VCaP (cell line): Measurements from ENCODE around the gene PXK.

Experiments used
- H3K27ac ChIP-seq: fragments of 450-650 bp; 2 replicates; pipeline ENCODE4 v1.5.1; 2017
- TF ChIP-seq, protein P1 (sequence below): fragments of 450-650 bp; conservative IDR thresholded peaks from 2 replicates; pipeline ENCODE4 v1.5.1; 2017; ENCODE audit warnings: mild to moderate bottlenecking, moderate library complexity

Gene PXK

GRCh38 chr3:58377750-58378149 is 45.1 kb downstream of the PXK start:
- no peak overlapping the region for H3K27ac ChIP-seq
- TF ChIP-seq, protein P1, sequence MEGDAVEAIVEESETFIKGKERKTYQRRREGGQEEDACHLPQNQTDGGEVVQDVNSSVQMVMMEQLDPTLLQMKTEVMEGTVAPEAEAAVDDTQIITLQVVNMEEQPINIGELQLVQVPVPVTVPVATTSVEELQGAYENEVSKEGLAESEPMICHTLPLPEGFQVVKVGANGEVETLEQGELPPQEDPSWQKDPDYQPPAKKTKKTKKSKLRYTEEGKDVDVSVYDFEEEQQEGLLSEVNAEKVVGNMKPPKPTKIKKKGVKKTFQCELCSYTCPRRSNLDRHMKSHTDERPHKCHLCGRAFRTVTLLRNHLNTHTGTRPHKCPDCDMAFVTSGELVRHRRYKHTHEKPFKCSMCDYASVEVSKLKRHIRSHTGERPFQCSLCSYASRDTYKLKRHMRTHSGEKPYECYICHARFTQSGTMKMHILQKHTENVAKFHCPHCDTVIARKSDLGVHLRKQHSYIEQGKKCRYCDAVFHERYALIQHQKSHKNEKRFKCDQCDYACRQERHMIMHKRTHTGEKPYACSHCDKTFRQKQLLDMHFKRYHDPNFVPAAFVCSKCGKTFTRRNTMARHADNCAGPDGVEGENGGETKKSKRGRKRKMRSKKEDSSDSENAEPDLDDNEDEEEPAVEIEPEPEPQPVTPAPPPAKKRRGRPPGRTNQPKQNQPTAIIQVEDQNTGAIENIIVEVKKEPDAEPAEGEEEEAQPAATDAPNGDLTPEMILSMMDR = no peak

DNA sequence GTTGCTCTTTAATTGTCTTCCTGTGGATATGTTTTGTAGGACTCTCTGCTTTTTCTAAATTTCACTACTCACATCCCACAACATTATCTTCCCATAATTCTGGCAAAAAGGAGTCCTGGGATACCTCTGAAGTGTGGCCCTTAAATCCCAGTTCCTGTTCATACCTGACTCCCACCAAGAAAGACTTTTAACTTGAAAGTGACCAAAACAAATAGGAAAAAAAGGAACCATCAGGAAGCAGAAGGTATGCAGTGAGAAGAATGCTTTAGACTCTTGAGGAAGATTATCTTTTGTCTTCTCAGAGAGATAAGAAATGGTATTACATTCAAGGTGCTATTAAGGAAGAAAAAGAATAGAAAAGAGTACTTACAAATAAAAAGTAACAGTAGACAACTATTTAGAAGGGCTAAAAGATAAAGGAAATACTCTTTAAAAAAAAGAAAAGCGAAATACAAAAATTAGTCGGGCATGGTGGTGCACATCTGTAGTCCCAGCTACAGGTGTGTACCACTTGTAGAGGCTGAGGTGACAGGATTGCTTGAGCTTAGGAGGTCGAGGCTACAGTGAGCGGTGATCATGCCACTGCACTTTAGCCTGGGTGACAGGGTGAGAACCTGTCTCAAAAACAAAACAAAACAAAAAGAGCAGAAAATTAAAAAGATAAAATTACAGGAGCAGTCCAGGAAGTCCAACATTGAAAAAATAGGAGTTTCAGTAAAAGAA is 46.8 kb downstream of the PXK start:
- no peak overlapping the region for H3K27ac ChIP-seq
- TF ChIP-seq, protein P1 = no peak

GRCh38 chr3:58383476-58383875 is 50.8 kb downstream of the PXK start:
- H3K27ac ChIP-seq = no peak overlapping the region
- TF ChIP-seq, protein P1 = no peak

DNA sequence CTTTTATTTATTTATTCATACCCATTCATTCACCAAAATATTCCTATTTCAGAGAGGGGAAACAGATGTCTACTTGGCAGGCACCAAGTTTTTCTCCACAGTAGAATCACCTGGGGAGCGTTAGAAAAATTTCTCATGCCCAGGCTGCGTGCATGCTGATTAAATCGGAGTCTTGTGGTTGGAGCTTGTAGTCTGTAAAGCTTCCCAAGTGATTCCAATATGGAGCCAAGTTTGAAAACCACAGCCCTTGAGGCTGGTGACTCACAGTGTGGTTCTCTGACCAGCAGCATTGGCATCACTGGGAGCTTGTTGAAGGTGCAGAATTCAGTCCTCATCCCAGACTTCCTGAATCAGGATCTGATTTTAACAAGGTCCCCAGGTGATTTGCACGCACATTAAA is 51.2 kb downstream of the PXK start:
- TF ChIP-seq, protein P1 = no peak
- H3K27ac ChIP-seq = no peak overlapping the region

DNA sequence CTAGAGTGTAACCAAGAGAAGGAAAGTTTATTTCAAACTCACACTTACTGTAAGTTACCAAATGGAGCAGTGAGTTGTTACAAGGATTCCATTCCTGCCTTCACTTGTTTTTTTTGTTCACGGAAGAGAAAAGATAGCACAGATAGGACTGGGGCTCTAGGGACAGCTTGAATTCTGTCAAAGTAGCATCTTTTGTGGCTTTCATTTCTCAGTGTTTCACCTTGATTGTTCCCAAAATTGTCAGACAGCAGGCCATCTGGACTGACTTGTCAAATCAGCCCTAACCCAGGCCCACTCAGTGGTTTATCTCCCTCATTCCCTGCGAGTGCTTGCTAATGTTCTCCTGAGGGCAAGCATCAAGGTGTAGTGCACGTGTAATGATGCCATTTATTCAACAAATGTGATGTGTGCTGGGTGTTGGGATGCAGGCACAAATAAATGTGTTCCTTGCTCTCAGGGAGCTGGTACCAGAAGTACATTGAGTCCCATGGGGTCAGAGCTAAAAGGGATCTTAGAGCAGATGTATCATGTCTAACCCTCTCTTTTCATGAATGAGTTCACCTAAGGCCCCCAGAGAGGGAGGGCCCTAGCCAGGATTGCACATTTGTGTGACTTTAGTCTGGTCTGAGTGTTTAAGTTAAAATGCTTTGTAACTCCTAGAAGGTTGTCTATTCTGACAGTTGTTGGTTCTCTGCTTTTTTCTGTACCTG is 51.8 kb downstream of the PXK start:
- no peak overlapping the region for H3K27ac ChIP-seq
- TF ChIP-seq, protein P1 = no peak

GRCh38 chr3:58386626-58387365 is 54.1 kb downstream of the PXK start:
- TF ChIP-seq, protein P1 = no peak
- H3K27ac ChIP-seq = no peak overlapping the region
